Neural cell (in vitro differentiated cells): ENCODE measurements around the gene SHB. TPM values are rescaled to one million over a fixed set of nuclear protein-coding genes. Genes with fewer than 3 reads are reported as not detected.

Experiments used
- H2AFZ ChIP-seq: fragments of 200-600, 300-800 bp; sonication (generic), shearing (Covaris generic); 2 replicates; pipeline ENCODE4 v1.6.0; 2014; ENCODE audit warnings: low read depth, mild to moderate bottlenecking, antibody characterized with exemption, low read length, moderate library complexity
- H3F3A ChIP-seq: fragments of 200-600 bp; shearing (Covaris generic); 2 replicates; pipeline ENCODE4 v1.6.1; 2016; ENCODE audit warnings: mild to moderate bottlenecking, moderate library complexity, mixed read lengths, antibody characterized with exemption, low read length; ENCODE audit not compliant: insufficient read depth, poor library complexity, severe bottlenecking
- H3K27ac ChIP-seq: fragments of 200-600, 300-800 bp; sonication (generic), shearing (Covaris generic); 2 replicates; pipeline ENCODE4 v1.5.1; 2014; ENCODE audit warnings: mild to moderate bottlenecking, low read length, moderate library complexity
- H3K27me3 ChIP-seq: fragments of 300-800, 200-600 bp; sonication (generic), shearing (Covaris generic); 2 replicates; pipeline ENCODE4 v1.6.0; 2014; ENCODE audit warnings: mild to moderate bottlenecking, low read depth, low read length, moderate library complexity; ENCODE audit not compliant: insufficient read depth
- H3K36me3 ChIP-seq: fragments of 300-800, 200-600 bp; sonication (generic), shearing (Covaris generic); 2 replicates; pipeline ENCODE4 v1.5.1; 2014; ENCODE audit warnings: mild to moderate bottlenecking, antibody characterized with exemption, low read length, moderate library complexity; ENCODE audit not compliant: insufficient read depth
- H3K4me2 ChIP-seq: fragments of 300-800, 200-600 bp; sonication (generic), shearing (Covaris generic); 2 replicates; pipeline ENCODE4 v1.6.0; 2014; ENCODE audit warnings: mild to moderate bottlenecking, low read length
- H3K4me3 ChIP-seq: fragments of 300-800, 200-600 bp; sonication (generic), shearing (Covaris generic); 2 replicates; pipeline ENCODE4 v1.5.1; 2014; ENCODE audit warnings: mild to moderate bottlenecking, low read length, moderate library complexity
- H3K79me2 ChIP-seq: fragments of 200-600 bp; shearing (Covaris generic); replicated peaks from 2 replicates; pipeline ENCODE4 v1.6.0; 2014; ENCODE audit warnings: mild to moderate bottlenecking, low read length, moderate library complexity; ENCODE audit not compliant: insufficient read depth
- H3K9ac ChIP-seq: fragments of 300-800, 200-600 bp; sonication (generic), shearing (Covaris generic); 2 replicates; pipeline ENCODE4 v1.6.1; 2016; ENCODE audit warnings: mild to moderate bottlenecking, low read length, mixed read lengths
- H3K9me2 ChIP-seq: fragments of 200-600 bp; shearing (Covaris generic); 2 replicates; pipeline ENCODE4 v1.6.1; 2016; ENCODE audit warnings: mild to moderate bottlenecking, low read length, mixed read lengths; ENCODE audit not compliant: insufficient read depth
- H3K9me3 ChIP-seq: fragments of 200-600, 300-800 bp; sonication (generic), shearing (Covaris generic); 2 replicates; pipeline ENCODE4 v1.6.1; 2016; ENCODE audit warnings: mild to moderate bottlenecking, mixed run types, low read length, moderate library complexity, mixed read lengths
- H4K20me1 ChIP-seq: fragments of 200-600 bp; shearing (Covaris generic); 2 replicates; pipeline ENCODE4 v1.6.1; 2016; ENCODE audit warnings: mild to moderate bottlenecking, mixed run types; ENCODE audit not compliant: insufficient read depth
- CTCF ChIP-seq: fragments of 450-650 bp; IDR thresholded peaks from 2 replicates; pipeline ENCODE4 v1.5.1; 2014; ENCODE audit warnings: antibody characterized with exemption, mild to moderate bottlenecking, moderate library complexity; ENCODE audit not compliant: poor library complexity, severe bottlenecking
- EP300 ChIP-seq: fragments of 450-650 bp; conservative IDR thresholded peaks from 2 replicates; pipeline ENCODE4 v1.6.1; 2014; ENCODE audit warnings: antibody characterized with exemption, mild to moderate bottlenecking, moderate library complexity; ENCODE audit not compliant: poor library complexity, severe bottlenecking
- EZH2 ChIP-seq: fragments of 200-600, 300-800 bp; shearing (Covaris generic), sonication (generic); IDR thresholded peaks from 2 replicates; pipeline ENCODE4 v1.6.1; 2014; ENCODE audit warnings: antibody characterized with exemption, low read length, borderline replicate concordance, mild to moderate bottlenecking; ENCODE audit not compliant: insufficient read depth, poor library complexity, severe bottlenecking
- MXI1 ChIP-seq: fragments of 450-650 bp; conservative IDR thresholded peaks from 2 replicates; pipeline ENCODE4 v1.6.1; 2014; ENCODE audit warnings: antibody characterized with exemption, mild to moderate bottlenecking; ENCODE audit not compliant: poor library complexity, severe bottlenecking
- POLR2AphosphoS5 ChIP-seq: IDR thresholded peaks from 2 replicates; pipeline ENCODE4 v1.6.1; 2012
- RAD21 ChIP-seq: fragments of 450-650 bp; conservative IDR thresholded peaks from 2 replicates; pipeline ENCODE4 v1.6.1; 2014; ENCODE audit warnings: antibody characterized with exemption, mild to moderate bottlenecking, moderate library complexity
- REST ChIP-seq: IDR thresholded peaks from 2 replicates; pipeline ENCODE4 v1.6.1; 2012; ENCODE audit warnings: borderline replicate concordance
- SMC3 ChIP-seq: fragments of 450-650 bp; conservative IDR thresholded peaks from 2 replicates; pipeline ENCODE4 v1.6.1; 2014; ENCODE audit warnings: antibody characterized with exemption, mild to moderate bottlenecking, moderate library complexity; ENCODE audit not compliant: poor library complexity
- TAF1 ChIP-seq: IDR thresholded peaks from 2 replicates; pipeline ENCODE4 v1.6.1; 2012; ENCODE audit warnings: low read depth
- polyA plus RNA-seq: library from polyadenylated mRNA; depleted of rRNA; stranded (reverse); fragments of >200 nt; gene quantifications from 2 replicates; pipeline ENCODE4 v1.2.3, GENCODE V29; 2014

The SHB gene
- polyA plus RNA-seq, 1 donor from 2014 or later = 17.5 TPM

GRCh38 chr9:37902796-37903646 is 166.0 kb downstream of the SHB start:
- no peaks in the 10 kb centered on the region for H4K20me1 ChIP-seq
- H3K36me3 ChIP-seq = no peaks in the 10 kb centered on the region
- H2AFZ ChIP-seq = peak overlapping the region; percentile 61
- H3K4me2 ChIP-seq = peak overlapping the region; percentile 93
- peaks cover 26% of the 10 kb centered on the region for H3K79me2 ChIP-seq
- peak overlapping the region; percentile 96 for H3K4me3 ChIP-seq
- no peaks in the 10 kb centered on the region for H3K9me3 ChIP-seq
- H3K9ac ChIP-seq = peak overlapping the region; percentile 81
- no peaks in the 10 kb centered on the region for H3F3A ChIP-seq
- H3K9me2 ChIP-seq = no peaks in the 10 kb centered on the region
- H3K27ac ChIP-seq = peak overlapping the region; percentile 70
- TF ChIP-seq EP300 = no peak
- TF ChIP-seq MXI1 = no peak
- TF ChIP-seq TAF1 = no peak
- TF ChIP-seq CTCF = no peak
- no peak for TF ChIP-seq REST
- TF ChIP-seq RAD21 = no peak
- no peak for TF ChIP-seq EZH2
- no peak for TF ChIP-seq POLR2AphosphoS5
- no peak for TF ChIP-seq SMC3
- H3K27me3 ChIP-seq = no peaks in the 10 kb centered on the region

GRCh38 chr9:37902131-37902530 is 166.9 kb downstream of the SHB start:
- peak overlapping the region; percentile 93 for H3K4me2 ChIP-seq
- no peaks in the 10 kb centered on the region for H3K9me2 ChIP-seq
- H3K27me3 ChIP-seq = no peaks in the 10 kb centered on the region
- H2AFZ ChIP-seq = no peak overlapping the region
- H3K4me3 ChIP-seq = peak overlapping the region; percentile 96
- peaks cover 26% of the 10 kb centered on the region for H3K79me2 ChIP-seq
- H4K20me1 ChIP-seq = no peaks in the 10 kb centered on the region
- no peaks in the 10 kb centered on the region for H3K9me3 ChIP-seq
- no peak overlapping the region for H3K27ac ChIP-seq
- no peaks in the 10 kb centered on the region for H3K36me3 ChIP-seq
- H3K9ac ChIP-seq = peak overlapping the region; percentile 81
- TF ChIP-seq TAF1 (no peak), MXI1 (no peak), CTCF (no peak), EP300 (no peak), RAD21 (no peak), REST (no peak), POLR2AphosphoS5 (no peak), SMC3 (no peak), EZH2 (no peak)
- no peaks in the 10 kb centered on the region for H3F3A ChIP-seq
